Psoas muscle (tissue), 8 donors: ENCODE measurements around the gene SDCCAG8. TPM values are rescaled to one million over a fixed set of nuclear protein-coding genes. Genes with fewer than 3 reads are reported as not detected.

Experiments
- ATAC-seq, 4 donors: fragments of 200-7000 bp; cut with Tn5 transposase; one replicate each; pipeline ENCODE4 v1.9.1; 2020; ENCODE audit warnings: moderate library complexity in 3 of 4, mild to moderate bottlenecking in 2 of 4
- DNase-seq, 2 donors: peaks; one replicate each; pipeline ENCODE4 v3.0.0-alpha.2; 2020
- H3K27ac ChIP-seq: fragments of 200-600 bp; one replicate; pipeline ENCODE4 v1.8.0; 2022
- H3K27me3 ChIP-seq, 3 donors: fragments of 200-600 bp in 1 of 3; one replicate each; pipeline versions ENCODE4 v1.6.1 to v1.8.0; 2013 to 2022; ENCODE audit warnings: low read length in 2 of 3, mild to moderate bottlenecking in 2 of 3, moderate library complexity in 1 of 3; ENCODE audit not compliant: insufficient read depth in 3 of 3
- H3K36me3 ChIP-seq, 2 donors: fragments of 200-600 bp in 1 of 2; one replicate each; pipeline versions ENCODE4 v1.6.1 to v1.8.0; 2013 to 2022; ENCODE audit warnings: low read depth in 1 of 2, mild to moderate bottlenecking in 1 of 2, moderate library complexity in 1 of 2; ENCODE audit not compliant: insufficient read depth in 1 of 2
- H3K4me1 ChIP-seq: fragments of 200-600 bp; one replicate; pipeline ENCODE4 v1.8.0; 2022
- H3K4me3 ChIP-seq: fragments of 200-600 bp; one replicate; pipeline ENCODE4 v1.8.0; 2022; ENCODE audit warnings: mild to moderate bottlenecking
- H3K9me3 ChIP-seq: fragments of 200-600 bp; one replicate; pipeline ENCODE4 v1.8.0; 2022
- CTCF ChIP-seq: fragments of 200-600 bp; IDR thresholded peaks from one replicate; pipeline ENCODE4 v1.8.0; 2022; ENCODE audit warnings: antibody characterized with exemption
- WGBS, 3 donors: extraction: QIAGEN DNeasy Blood & Tissue Kit; methylation state at CpG; one replicate each; pipeline versions ENCODE4 v1.1.6 to v1.1.7; 2013; 5-methylcytosine and 5-hydroxymethylcytosine counted together
- intact Hi-C, 2 donors: fragments of 100-400 bp; cut with DNase I; formaldehyde crosslinking; loops; one replicate each; pipeline versions ENCODE4 v1.11.0 to v1.14.2; 2022
- polyA plus RNA-seq, 3 donors: library from polyadenylated mRNA; stranded (reverse); fragments of 200-250 nt; gene quantifications; one replicate each; pipeline ENCODE4 v1.2.3, GENCODE V29; 2013
- total RNA-seq, 4 donors: library from RNA; stranded (reverse); fragmentation: NEBNext Ultra II Directional in 2 of 4; extraction: Animal tissue kit (Norgen Biotek cat#: 25700) in 2 of 4; gene quantifications; one replicate each; pipeline versions ENCODE4 v1.2.1 to v1.2.4, GENCODE V29; 2021 to 2023
- donor health status: healthy with polysubstance abuse.
- donor health status: DM: no; HTN: no; CAD: no; lungs with moderate emphysema.
- donor health status: Bipolar disorder and iron deficiency.
- donor health status: healthy.
- donor health status: DM: yes; HTN: yes; CAD: no.
- donor health status: DM: no; HTN: no; CAD: no.
- donor health status: DM: no; HTN: no; CAD: no.
- donor health status: DM: yes; HTN: yes; CAD: no.

Gene SDCCAG8
- total and polyA plus RNA-seq, 7 donors: 6.4 to 27.6 (median 20.9) TPM

DNA sequence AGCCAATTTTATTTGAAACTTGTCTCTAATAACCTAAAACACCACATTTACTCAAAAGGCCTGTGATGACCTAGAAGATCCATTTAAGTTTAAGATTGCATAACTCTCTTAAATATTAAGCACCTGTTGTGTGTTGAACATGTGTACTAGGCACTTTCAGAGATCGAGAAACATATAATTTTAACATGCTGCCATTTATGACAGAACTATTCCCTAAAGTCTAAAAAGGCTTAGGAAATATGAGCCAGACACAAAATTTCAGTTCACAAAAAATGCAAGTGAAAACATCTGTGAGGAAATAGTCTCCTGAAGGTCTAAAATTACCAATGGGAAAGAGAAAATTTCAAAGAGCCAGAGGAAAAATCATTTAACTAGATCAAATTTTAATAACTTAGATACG is 38.5 kb upstream of the SDCCAG8 start:
- Histone ChIP-seq H3K27ac (no peak overlapping the region), H3K36me3 (peaks cover 2 to 33% of the 10 kb centered on the region in 2 donors), H3K4me3 (no peak overlapping the region), H3K4me1 (peaks cover 16% of the 10 kb centered on the region), H3K9me3 (no peaks in the 10 kb centered on the region), H3K27me3 (no peaks in the 10 kb centered on the region)
- intact Hi-C loops: no loop called here
- WGBS, 3 donors: 54 to 72% (median 55%) methylated on average over 2 of the region's 2 CpGs
- DNase-seq: no peak
- no peak for TF ChIP-seq CTCF
- no peak for ATAC-seq

GRCh38 chr1:243218059-243218458 is 37.8 kb upstream of the SDCCAG8 start:
- Histone ChIP-seq H3K27me3 (no peaks in the 10 kb centered on the region), H3K27ac (no peak overlapping the region), H3K36me3 (peaks cover 2 to 40% of the 10 kb centered on the region in 2 donors), H3K4me1 (peaks cover 9% of the 10 kb centered on the region), H3K4me3 (no peak overlapping the region), H3K9me3 (no peaks in the 10 kb centered on the region)
- no peak for ATAC-seq
- no peak for DNase-seq
- TF ChIP-seq CTCF: no peak
- intact Hi-C loops: no loop called here

DNA sequence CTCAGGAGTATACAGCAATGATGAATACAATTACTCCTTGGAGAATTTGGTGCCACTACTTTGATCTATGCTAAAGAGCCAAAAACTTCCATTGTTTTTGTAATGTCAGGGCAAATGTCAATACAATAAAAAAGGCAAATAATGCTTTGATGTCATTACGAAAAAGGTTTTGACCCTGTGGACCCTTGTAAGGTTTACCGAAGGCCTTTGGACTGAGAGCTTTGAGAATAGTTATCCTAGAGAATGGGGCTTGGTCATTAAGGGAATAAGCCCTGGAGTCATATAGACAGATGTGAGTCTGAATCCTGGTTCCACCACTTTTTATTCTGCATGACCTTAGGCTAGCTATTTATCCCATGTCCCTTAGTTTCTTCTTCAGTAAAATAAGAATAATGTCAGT is 28.2 kb upstream of the SDCCAG8 start:
- WGBS, 3 donors: 82 to 91% (median 85%) methylated on average over 2 of the region's 2 CpGs
- ATAC-seq (no peak), DNase-seq (no peak)
- no peak for TF ChIP-seq CTCF
- Histone ChIP-seq H3K4me3 (no peak overlapping the region), H3K27ac (no peak overlapping the region), H3K36me3 (peaks cover 0 to 20% of the 10 kb centered on the region in 2 donors), H3K9me3 (peaks cover 26% of the 10 kb centered on the region), H3K4me1 (peaks cover 20% of the 10 kb centered on the region), H3K27me3 (no peaks in the 10 kb centered on the region)
- intact Hi-C loops: no loop called here

DNA sequence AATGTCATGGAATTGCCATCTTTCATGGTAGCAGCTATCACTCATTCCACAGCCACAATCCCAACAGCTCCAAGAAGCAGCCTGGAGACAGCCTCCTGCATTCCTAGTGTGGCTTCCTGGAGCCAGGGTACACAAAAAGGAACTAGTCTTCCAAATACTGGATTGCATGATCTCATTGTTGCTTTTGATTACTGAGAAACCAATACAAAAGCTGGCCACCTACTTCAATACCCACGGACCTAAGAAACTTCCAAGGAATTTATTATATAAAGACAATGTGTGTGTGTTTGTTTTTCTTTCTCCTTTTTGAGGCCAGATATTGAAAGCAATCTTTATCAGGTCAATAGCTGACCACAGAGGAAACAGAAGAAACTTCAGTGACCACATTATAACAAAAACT is 26.3 kb upstream of the SDCCAG8 start:
- DNase-seq (no peak), ATAC-seq (no peak)
- TF ChIP-seq CTCF: no peak
- Histone ChIP-seq H3K36me3 (peaks cover 0 to 2% of the 10 kb centered on the region in 2 donors), H3K9me3 (peaks cover 26% of the 10 kb centered on the region), H3K4me3 (no peak overlapping the region), H3K4me1 (peaks cover 25% of the 10 kb centered on the region), H3K27me3 (no peaks in the 10 kb centered on the region), H3K27ac (no peak overlapping the region)
- intact Hi-C loops: no loop called here
- WGBS, 3 donors: 79 to 94% (median 90%) methylated on average over 1 of the region's 1 CpG

- intact Hi-C loops: no loop called here
- H3K27ac ChIP-seq: no peak overlapping the region
- ATAC-seq: no peak
- H3K9me3 ChIP-seq: peaks cover 26% of the 10 kb centered on the region
- DNase-seq: no peak
- no peak overlapping the region for H3K4me3 ChIP-seq
- H3K4me1 ChIP-seq: peaks cover 27% of the 10 kb centered on the region
- no peaks in the 10 kb centered on the region for H3K36me3 ChIP-seq
- no peaks in the 10 kb centered on the region for H3K27me3 ChIP-seq
- no peak for TF ChIP-seq CTCF
These were observed 24.9 kb upstream of the SDCCAG8 start for GRCh38 chr1:243230914-243231313.
